Endothelial cell of umbilical vein (primary cell): ENCODE measurements around the gene OXLD1. TPM values are rescaled to one million over a fixed set of nuclear protein-coding genes. Genes with fewer than 3 reads are reported as not detected.

Experiments used
- BruUV-seq: library from RNA; stranded (reverse); fragments of 400-500 nt; replicated peaks from 2 replicates; lab custom pipeline; 2021; lab: Mats Ljungman, UMichigan
- CTCF ChIA-PET: fragments of 300-600, 350-600 bp; sonication (Branson Sonifier 250); formaldehyde crosslinking; loops from one replicate; lab custom pipeline; 2021; ENCODE audit warnings: antibody characterized with exemption, inconsistent platforms; lab: Charles Lee
- POLR2A ChIA-PET: fragments of 300-600, 350-600 bp; sonication (Branson Sonifier 250); formaldehyde crosslinking; loops from one replicate; lab custom pipeline; 2021; ENCODE audit warnings: antibody characterized with exemption, inconsistent platforms; lab: Charles Lee
- DNase-seq: peaks from one replicate; pipeline ENCODE4 v3.0.0-alpha.2; 2011; ENCODE audit warnings: low read depth, low spot score
- FAIRE-seq: peaks from 2 replicates; lab custom pipeline; 2011; peaks lifted over from hg19 to GRCh38; lab: Jason Lieb, UNC
- H2AFZ ChIP-seq: 2 replicates; pipeline ENCODE4 v1.6.0; 2012; ENCODE audit warnings: low read depth, low read length, control low read depth, inconsistent platforms
- H3K27ac ChIP-seq: 2 replicates; pipeline ENCODE4 v1.5.1; 2011; ENCODE audit warnings: low read depth, mild to moderate bottlenecking, control low read depth, low read length, moderate library complexity; ENCODE audit not compliant: insufficient read depth
- H3K27me3 ChIP-seq, 2 experiments: 2 replicates each; pipeline versions ENCODE4 v1.6.0 to v1.6.1; 2011; ENCODE audit warnings: low read length in 2 of 2, mixed read lengths in 1 of 2; ENCODE audit not compliant: control insufficient read depth in 2 of 2, insufficient read depth in 2 of 2
- H3K36me3 ChIP-seq, 2 experiments: 2 replicates in 1 of 2; 3 replicates in 1 of 2; pipeline ENCODE4 v1.5.1; 2011; ENCODE audit warnings: low read length in 2 of 2, mild to moderate bottlenecking in 1 of 2, moderate library complexity in 1 of 2; ENCODE audit not compliant: control insufficient read depth in 2 of 2, insufficient read depth in 2 of 2; ENCODE audit errors: extremely low read depth in 1 of 2
- H3K4me1 ChIP-seq: 3 replicates; pipeline ENCODE4 v1.5.1; 2011; ENCODE audit warnings: mild to moderate bottlenecking, low read length; ENCODE audit not compliant: control insufficient read depth, insufficient read depth; ENCODE audit errors: extremely low read depth
- H3K4me2 ChIP-seq: 2 replicates; pipeline ENCODE4 v1.6.1; 2011; ENCODE audit warnings: low read length, control low read depth, mixed read lengths; ENCODE audit not compliant: insufficient read depth
- H3K4me3 ChIP-seq, 3 experiments: fragments of 200-600 bp in 1 of 3; sonication (generic), shearing (Covaris generic) in 1 of 3; replicated peaks in 1 of 3; 2 replicates each; pipeline ENCODE4 v1.5.1; 2011 to 2016; ENCODE audit warnings: control low read depth in 3 of 3, low read length in 3 of 3, mild to moderate bottlenecking in 2 of 3, inconsistent platforms in 1 of 3, low read depth in 1 of 3, moderate library complexity in 1 of 3; ENCODE audit not compliant: insufficient read depth in 1 of 3
- H3K79me2 ChIP-seq: 2 replicates; pipeline ENCODE4 v1.6.0; 2012; ENCODE audit warnings: low read length, inconsistent platforms; ENCODE audit not compliant: control insufficient read depth, insufficient read depth
- H3K9ac ChIP-seq: replicated peaks from 2 replicates; pipeline ENCODE3; 2011; ENCODE audit warnings: low read length, control low read depth; ENCODE audit not compliant: insufficient read depth; ENCODE audit errors: extremely low read depth
- H3K9me1 ChIP-seq: replicated peaks from 3 replicates; pipeline ENCODE4 v1.6.0; 2011; ENCODE audit warnings: mild to moderate bottlenecking, low read length; ENCODE audit not compliant: control insufficient read depth, insufficient read depth; ENCODE audit errors: extremely low read depth
- H3K9me3 ChIP-seq: replicated peaks from 2 replicates; pipeline ENCODE4 v1.5.1; 2012; ENCODE audit warnings: low read length, inconsistent platforms; ENCODE audit not compliant: control insufficient read depth, insufficient read depth
- H4K20me1 ChIP-seq: replicated peaks from 2 replicates; pipeline ENCODE3; 2011; ENCODE audit warnings: mild to moderate bottlenecking, low read length; ENCODE audit not compliant: control insufficient read depth, insufficient read depth; ENCODE audit errors: extremely low read depth
- EZH2 ChIP-seq: IDR thresholded peaks from 2 replicates; pipeline ENCODE4 v1.6.1; 2012; ENCODE audit warnings: borderline replicate concordance, low read depth, mild to moderate bottlenecking, moderate library complexity, low read length, inconsistent platforms; ENCODE audit not compliant: severe bottlenecking
- FOS ChIP-seq: IDR thresholded peaks from 2 replicates; pipeline ENCODE4 v1.6.1; 2011; ENCODE audit warnings: mild to moderate bottlenecking, low read length, moderate library complexity, borderline replicate concordance; ENCODE audit not compliant: insufficient read depth
- GATA2 ChIP-seq: IDR thresholded peaks from 2 replicates; pipeline ENCODE4 v1.7.0; 2011; ENCODE audit warnings: low read depth, mild to moderate bottlenecking, moderate library complexity, mixed read lengths, low read length; ENCODE audit not compliant: insufficient read length, insufficient read depth
- JUN ChIP-seq: IDR thresholded peaks from 2 replicates; pipeline ENCODE4 v1.6.1; 2011; ENCODE audit warnings: borderline replicate concordance, low read depth; ENCODE audit not compliant: insufficient read length, insufficient read depth
- MAX ChIP-seq: IDR thresholded peaks from 2 replicates; pipeline ENCODE4 v1.6.1; 2011; ENCODE audit not compliant: insufficient read depth, insufficient read length
- MYC ChIP-seq: IDR thresholded peaks from one replicate; pipeline ENCODE4 v1.6.1; 2011; ENCODE audit warnings: mild to moderate bottlenecking, low read depth, low read length
- POLR2A ChIP-seq: IDR thresholded peaks from 2 replicates; pipeline ENCODE4 v1.6.1; 2012; ENCODE audit warnings: low read depth, mild to moderate bottlenecking, control low read depth, low read length
- POLR2AphosphoS5 ChIP-seq: IDR thresholded peaks from 2 replicates; pipeline ENCODE4 v1.6.1; 2012; ENCODE audit warnings: low read depth, mild to moderate bottlenecking, control low read depth, low read length, moderate library complexity; ENCODE audit not compliant: insufficient read depth
- dilution Hi-C: fragments of 300-500 bp; cut with MboI; formaldehyde crosslinking; loops from one replicate; pipeline ENCODE4 v1.15.0; 2019; ENCODE audit warnings: low sequenced_read_pairs; ENCODE audit not compliant: extremely low pct_ligation_motif_present
- intact Hi-C: fragments of 100-400 bp; cut with micrococcal nuclease; formaldehyde crosslinking; loops from one replicate; pipeline ENCODE4 v1.10.0; 2022
- polyA plus RNA-seq, 4 experiments: library from polyadenylated mRNA; depleted of rRNA in 3 of 4; stranded (reverse) in 3 of 4; unstranded in 1 of 4; fragments of >200 nt; gene quantifications; 2 replicates each; pipeline versions ENCODE4 v1.2.1 to v1.2.3, GENCODE V29; 2011 to 2012; ENCODE audit warnings: missing spikeins in 1 of 4
- total RNA-seq: library from RNA; stranded (reverse); gene quantifications from 2 replicates; pipeline ENCODE4 v1.2.3, GENCODE V29; 2021
- TF ChIP-seq, protein P1 (sequence below), 2 donors: IDR thresholded peaks; 1 replicate in 1 of 2; 2 replicates in 1 of 2; pipeline ENCODE4 v1.5.1; 2011; ENCODE audit warnings: low read length in 2 of 2, mild to moderate bottlenecking in 2 of 2, moderate library complexity in 2 of 2, control low read depth in 1 of 2, inconsistent platforms in 1 of 2, low read depth in 1 of 2; ENCODE audit not compliant: insufficient read depth in 1 of 2; ENCODE audit errors: extremely low read depth in 1 of 2

The OXLD1 gene
- total and polyA plus RNA-seq, 2 donors (not counting 3 experiments of a cell fraction or from before 2014, with no cell fraction given), result 20.1 to 35.2 TPM

DNA sequence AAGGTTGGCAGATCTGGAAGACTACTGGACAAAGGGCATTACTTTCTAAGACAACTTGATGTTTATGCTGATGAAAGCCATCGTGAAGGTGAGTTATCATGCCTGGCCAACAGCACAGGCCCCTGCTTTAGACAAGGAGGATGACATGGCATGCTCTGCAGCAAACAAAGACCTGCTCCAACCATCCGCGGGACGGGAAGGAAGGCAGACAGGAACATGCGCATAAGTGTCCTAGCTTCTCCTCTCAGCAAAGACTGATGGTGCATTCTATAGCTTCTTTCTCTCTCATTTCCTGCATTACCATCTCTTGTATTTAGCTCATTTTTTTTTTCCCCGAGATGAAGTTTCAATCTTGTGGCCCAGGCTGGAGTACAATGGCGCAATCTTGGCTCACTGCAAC lies 34.9 kb downstream of the OXLD1 start:
- dilution Hi-C loops, result no loop called here
- intact Hi-C loops, result no loop called here
- H3K4me2 ChIP-seq, result no peak overlapping the region
- BruUV-seq, result no TSS peak
- no peaks in the 10 kb centered on the region for H3K27me3 ChIP-seq
- FAIRE-seq (no peak), DNase-seq (no peak)
- H3K9me1 ChIP-seq, result no peaks in the 10 kb centered on the region
- no peak overlapping the region for H2AFZ ChIP-seq
- H3K36me3 ChIP-seq, result peaks cover 12 to 14% of the 10 kb centered on the region in 2 experiments
- H3K9ac ChIP-seq, result no peak overlapping the region
- peaks cover 7% of the 10 kb centered on the region for H3K4me1 ChIP-seq
- H4K20me1 ChIP-seq, result peaks cover 6% of the 10 kb centered on the region
- H3K79me2 ChIP-seq, result peaks cover 65% of the 10 kb centered on the region
- H3K27ac ChIP-seq, result no peak overlapping the region
- TF ChIP-seq, protein P1, sequence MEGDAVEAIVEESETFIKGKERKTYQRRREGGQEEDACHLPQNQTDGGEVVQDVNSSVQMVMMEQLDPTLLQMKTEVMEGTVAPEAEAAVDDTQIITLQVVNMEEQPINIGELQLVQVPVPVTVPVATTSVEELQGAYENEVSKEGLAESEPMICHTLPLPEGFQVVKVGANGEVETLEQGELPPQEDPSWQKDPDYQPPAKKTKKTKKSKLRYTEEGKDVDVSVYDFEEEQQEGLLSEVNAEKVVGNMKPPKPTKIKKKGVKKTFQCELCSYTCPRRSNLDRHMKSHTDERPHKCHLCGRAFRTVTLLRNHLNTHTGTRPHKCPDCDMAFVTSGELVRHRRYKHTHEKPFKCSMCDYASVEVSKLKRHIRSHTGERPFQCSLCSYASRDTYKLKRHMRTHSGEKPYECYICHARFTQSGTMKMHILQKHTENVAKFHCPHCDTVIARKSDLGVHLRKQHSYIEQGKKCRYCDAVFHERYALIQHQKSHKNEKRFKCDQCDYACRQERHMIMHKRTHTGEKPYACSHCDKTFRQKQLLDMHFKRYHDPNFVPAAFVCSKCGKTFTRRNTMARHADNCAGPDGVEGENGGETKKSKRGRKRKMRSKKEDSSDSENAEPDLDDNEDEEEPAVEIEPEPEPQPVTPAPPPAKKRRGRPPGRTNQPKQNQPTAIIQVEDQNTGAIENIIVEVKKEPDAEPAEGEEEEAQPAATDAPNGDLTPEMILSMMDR (IDR thresholded peaks at IDR 0.05; ENCODE audit: extremely low read depth in 1 of 2, insufficient read depth in 1 of 2, low read depth in 1 of 2, low read length in 2 of 2), result no peak
- no peak for TF ChIP-seq JUN
- no peak for TF ChIP-seq MYC
- no peak for TF ChIP-seq POLR2AphosphoS5
- no peak for TF ChIP-seq POLR2A
- no peak for TF ChIP-seq MAX
- no peak for TF ChIP-seq FOS
- TF ChIP-seq GATA2, result no peak
- no peak for TF ChIP-seq EZH2
- POLR2A ChIA-PET, result no interaction called here
- H3K4me3 ChIP-seq, result no peak overlapping the region
- no peaks in the 10 kb centered on the region for H3K9me3 ChIP-seq
- CTCF ChIA-PET, result interaction anchor here (1.1 kb wide), 1 partner anchor 10 kb away, joined by 3 read pairs; no protein-coding TSS in a partner anchor
